Breast epithelium (tissue), 4 donors: ENCODE data around the gene IDE. TPM values are rescaled to one million over a fixed set of nuclear protein-coding genes. Genes with fewer than 3 reads are reported as not detected.

ENCODE experiments used
- DNase-seq, 2 donors: peaks; one replicate each; pipeline ENCODE4 v3.0.0-alpha.2; 2019; ENCODE audit warnings: low spot score in 2 of 2
- H3K27ac ChIP-seq, 2 donors: fragments of 200-600 bp; sonication (generic) in 1 of 2; one replicate each; pipeline ENCODE4 v1.5.1; 2016 to 2019; ENCODE audit warnings: mild to moderate bottlenecking in 1 of 2
- H3K27me3 ChIP-seq, 2 donors: fragments of 200-600 bp; sonication (generic) in 1 of 2; one replicate each; pipeline versions ENCODE4 v1.5.1 to v1.6.0; 2017 to 2019; ENCODE audit warnings: control low read depth in 1 of 2, mild to moderate bottlenecking in 1 of 2
- H3K36me3 ChIP-seq: fragments of 200-600 bp; one replicate; pipeline ENCODE4 v1.5.1; 2019
- H3K4me1 ChIP-seq, 2 donors: fragments of 200-600 bp; sonication (generic); one replicate each; pipeline ENCODE4 v1.5.1; 2016 to 2019; ENCODE audit warnings: control low read depth in 1 of 2
- H3K4me3 ChIP-seq, 3 donors: fragments of 200-600 bp; sonication (generic); 1 replicate in 2 of 3; 2 replicates in 1 of 3; pipeline ENCODE4 v1.5.1; 2016 to 2019; ENCODE audit warnings: mild to moderate bottlenecking in 3 of 3, moderate library complexity in 2 of 3
- H3K9me3 ChIP-seq, 2 donors: fragments of 200-600 bp; sonication (generic) in 1 of 2; one replicate each; pipeline ENCODE4 v1.5.1; 2016 to 2019; ENCODE audit warnings: control low read depth in 1 of 2
- CTCF ChIP-seq, 3 donors: fragments of 450-650 bp; IDR thresholded peaks; one replicate each; pipeline ENCODE4 v1.5.1; 2016 to 2017; ENCODE audit warnings: antibody characterized with exemption in 3 of 3, mild to moderate bottlenecking in 3 of 3, moderate library complexity in 3 of 3
- POLR2A ChIP-seq: fragments of 450-650 bp; IDR thresholded peaks from one replicate; pipeline ENCODE4 v1.6.1; 2016; ENCODE audit warnings: antibody characterized with exemption, mild to moderate bottlenecking, moderate library complexity
- POLR2AphosphoS5 ChIP-seq, 3 donors: sonication (generic); formaldehyde crosslinking; IDR thresholded peaks; one replicate each; pipeline ENCODE4 v1.6.1; 2017; ENCODE audit warnings: antibody characterized with exemption in 3 of 3
- intact Hi-C: fragments of 100-400 bp; cut with DNase I; formaldehyde crosslinking; loops from one replicate; pipeline ENCODE4 v1.15.1; 2023; ENCODE audit warnings: low total_unique reads
- total RNA-seq, 3 donors: library from RNA; depleted of rRNA; stranded (reverse); fragments of >200 nt; gene quantifications; one replicate each; pipeline ENCODE4 v1.1.0, GENCODE V29; 2016

IDE gene
- total RNA-seq, 3 donors from 2014 or later, result 24.0 to 39.5 (median 29.2) TPM

- Histone ChIP-seq H3K4me3 (no peak overlapping the region), H3K9me3 (no peaks in the 10 kb centered on the region), H3K36me3 (no peaks in the 10 kb centered on the region), H3K4me1 (no peaks in the 10 kb centered on the region), H3K27me3 (no peaks in the 10 kb centered on the region), H3K27ac (no peak overlapping the region)
- intact Hi-C loops, result no loop called here
- no peak for DNase-seq
- TF ChIP-seq POLR2AphosphoS5 (IDR thresholded peaks at IDR 0.05) (no peak), POLR2A (no peak), CTCF (IDR thresholded peaks at IDR 0.05) (no peak)
Observed at GRCh38 chr10:92567952-92568600, 5.8 kb downstream of the IDE start.

GRCh38 chr10:92562424-92562823 is 11.5 kb downstream of the IDE start:
- no peak for DNase-seq
- Histone ChIP-seq H3K36me3 (no peaks in the 10 kb centered on the region), H3K4me1 (no peaks in the 10 kb centered on the region), H3K27me3 (no peaks in the 10 kb centered on the region), H3K9me3 (no peaks in the 10 kb centered on the region), H3K4me3 (no peak overlapping the region), H3K27ac (no peak overlapping the region)
- intact Hi-C loops, result no loop called here
- TF ChIP-seq POLR2A (no peak), POLR2AphosphoS5 (IDR thresholded peaks at IDR 0.05) (no peak), CTCF (IDR thresholded peaks at IDR 0.05) (no peak)

- H3K27me3 ChIP-seq, result no peaks in the 10 kb centered on the region
- H3K9me3 ChIP-seq, result peaks cover 7 to 8% of the 10 kb centered on the region in 2 donors
- no peaks in the 10 kb centered on the region for H3K36me3 ChIP-seq
- DNase-seq, result no peak
- H3K4me3 ChIP-seq, result no peak overlapping the region
- TF ChIP-seq POLR2A (no peak), POLR2AphosphoS5 (IDR thresholded peaks at IDR 0.05) (no peak), CTCF (IDR thresholded peaks at IDR 0.05) (no peak)
- intact Hi-C loops, result no loop called here
- H3K4me1 ChIP-seq, result no peaks in the 10 kb centered on the region
- no peak overlapping the region for H3K27ac ChIP-seq
Observed at GRCh38 chr10:92559046-92559445, 14.8 kb downstream of the IDE start.

- intact Hi-C loops, result no loop called here
- Histone ChIP-seq H3K9me3 (peaks cover 12 to 14% of the 10 kb centered on the region in 2 donors), H3K4me3 (no peak overlapping the region), H3K27ac (no peak overlapping the region), H3K27me3 (no peaks in the 10 kb centered on the region), H3K36me3 (no peaks in the 10 kb centered on the region), H3K4me1 (no peaks in the 10 kb centered on the region)
- TF ChIP-seq POLR2AphosphoS5 (IDR thresholded peaks at IDR 0.05) (no peak), CTCF (IDR thresholded peaks at IDR 0.05) (no peak), POLR2A (no peak)
- no peak for DNase-seq
Observed at GRCh38 chr10:92553959-92554358, 19.9 kb downstream of the IDE start.

GRCh38 chr10:92552310-92552709 is 21.6 kb downstream of the IDE start:
- no peak for DNase-seq
- Histone ChIP-seq H3K36me3 (no peaks in the 10 kb centered on the region), H3K27me3 (no peaks in the 10 kb centered on the region), H3K4me1 (no peaks in the 10 kb centered on the region), H3K27ac (no peak overlapping the region), H3K9me3 (peaks cover 12 to 14% of the 10 kb centered on the region in 2 donors), H3K4me3 (no peak overlapping the region)
- no peak for TF ChIP-seq CTCF (IDR thresholded peaks at IDR 0.05)
- no peak for TF ChIP-seq POLR2A
- TF ChIP-seq POLR2AphosphoS5 (IDR thresholded peaks at IDR 0.05), result no peak
- intact Hi-C loops, result no loop called here
